ENCODE measurements around the gene PTPRK. TPM values are rescaled to one million over a fixed set of nuclear protein-coding genes. Genes with fewer than 3 reads are reported as not detected.

Gene PTPRK
- total and polyA plus RNA-seq, 2 experiments from 2014 or later, result 26.9 to 56.4 TPM

DNA sequence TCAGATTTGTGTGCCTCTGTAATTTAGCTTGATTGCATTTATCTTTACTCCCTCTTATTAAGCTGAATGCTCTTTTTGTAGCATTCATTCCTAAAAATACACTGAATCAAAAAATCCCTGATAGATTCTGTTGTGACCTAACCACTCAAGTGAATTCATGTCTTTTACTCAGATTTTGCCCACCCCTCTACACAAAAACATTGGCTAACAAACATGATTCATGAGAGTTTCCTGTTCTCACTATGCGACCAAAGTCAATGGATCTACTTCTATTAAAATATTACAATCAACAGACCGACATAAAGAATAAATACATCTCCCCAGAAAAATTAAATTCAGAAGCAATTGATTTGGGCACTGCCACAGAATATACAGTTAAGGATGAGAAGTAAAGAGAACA, 520.0 kb downstream of the PTPRK start (continued):
- TF ChIP-seq, protein P1, sequence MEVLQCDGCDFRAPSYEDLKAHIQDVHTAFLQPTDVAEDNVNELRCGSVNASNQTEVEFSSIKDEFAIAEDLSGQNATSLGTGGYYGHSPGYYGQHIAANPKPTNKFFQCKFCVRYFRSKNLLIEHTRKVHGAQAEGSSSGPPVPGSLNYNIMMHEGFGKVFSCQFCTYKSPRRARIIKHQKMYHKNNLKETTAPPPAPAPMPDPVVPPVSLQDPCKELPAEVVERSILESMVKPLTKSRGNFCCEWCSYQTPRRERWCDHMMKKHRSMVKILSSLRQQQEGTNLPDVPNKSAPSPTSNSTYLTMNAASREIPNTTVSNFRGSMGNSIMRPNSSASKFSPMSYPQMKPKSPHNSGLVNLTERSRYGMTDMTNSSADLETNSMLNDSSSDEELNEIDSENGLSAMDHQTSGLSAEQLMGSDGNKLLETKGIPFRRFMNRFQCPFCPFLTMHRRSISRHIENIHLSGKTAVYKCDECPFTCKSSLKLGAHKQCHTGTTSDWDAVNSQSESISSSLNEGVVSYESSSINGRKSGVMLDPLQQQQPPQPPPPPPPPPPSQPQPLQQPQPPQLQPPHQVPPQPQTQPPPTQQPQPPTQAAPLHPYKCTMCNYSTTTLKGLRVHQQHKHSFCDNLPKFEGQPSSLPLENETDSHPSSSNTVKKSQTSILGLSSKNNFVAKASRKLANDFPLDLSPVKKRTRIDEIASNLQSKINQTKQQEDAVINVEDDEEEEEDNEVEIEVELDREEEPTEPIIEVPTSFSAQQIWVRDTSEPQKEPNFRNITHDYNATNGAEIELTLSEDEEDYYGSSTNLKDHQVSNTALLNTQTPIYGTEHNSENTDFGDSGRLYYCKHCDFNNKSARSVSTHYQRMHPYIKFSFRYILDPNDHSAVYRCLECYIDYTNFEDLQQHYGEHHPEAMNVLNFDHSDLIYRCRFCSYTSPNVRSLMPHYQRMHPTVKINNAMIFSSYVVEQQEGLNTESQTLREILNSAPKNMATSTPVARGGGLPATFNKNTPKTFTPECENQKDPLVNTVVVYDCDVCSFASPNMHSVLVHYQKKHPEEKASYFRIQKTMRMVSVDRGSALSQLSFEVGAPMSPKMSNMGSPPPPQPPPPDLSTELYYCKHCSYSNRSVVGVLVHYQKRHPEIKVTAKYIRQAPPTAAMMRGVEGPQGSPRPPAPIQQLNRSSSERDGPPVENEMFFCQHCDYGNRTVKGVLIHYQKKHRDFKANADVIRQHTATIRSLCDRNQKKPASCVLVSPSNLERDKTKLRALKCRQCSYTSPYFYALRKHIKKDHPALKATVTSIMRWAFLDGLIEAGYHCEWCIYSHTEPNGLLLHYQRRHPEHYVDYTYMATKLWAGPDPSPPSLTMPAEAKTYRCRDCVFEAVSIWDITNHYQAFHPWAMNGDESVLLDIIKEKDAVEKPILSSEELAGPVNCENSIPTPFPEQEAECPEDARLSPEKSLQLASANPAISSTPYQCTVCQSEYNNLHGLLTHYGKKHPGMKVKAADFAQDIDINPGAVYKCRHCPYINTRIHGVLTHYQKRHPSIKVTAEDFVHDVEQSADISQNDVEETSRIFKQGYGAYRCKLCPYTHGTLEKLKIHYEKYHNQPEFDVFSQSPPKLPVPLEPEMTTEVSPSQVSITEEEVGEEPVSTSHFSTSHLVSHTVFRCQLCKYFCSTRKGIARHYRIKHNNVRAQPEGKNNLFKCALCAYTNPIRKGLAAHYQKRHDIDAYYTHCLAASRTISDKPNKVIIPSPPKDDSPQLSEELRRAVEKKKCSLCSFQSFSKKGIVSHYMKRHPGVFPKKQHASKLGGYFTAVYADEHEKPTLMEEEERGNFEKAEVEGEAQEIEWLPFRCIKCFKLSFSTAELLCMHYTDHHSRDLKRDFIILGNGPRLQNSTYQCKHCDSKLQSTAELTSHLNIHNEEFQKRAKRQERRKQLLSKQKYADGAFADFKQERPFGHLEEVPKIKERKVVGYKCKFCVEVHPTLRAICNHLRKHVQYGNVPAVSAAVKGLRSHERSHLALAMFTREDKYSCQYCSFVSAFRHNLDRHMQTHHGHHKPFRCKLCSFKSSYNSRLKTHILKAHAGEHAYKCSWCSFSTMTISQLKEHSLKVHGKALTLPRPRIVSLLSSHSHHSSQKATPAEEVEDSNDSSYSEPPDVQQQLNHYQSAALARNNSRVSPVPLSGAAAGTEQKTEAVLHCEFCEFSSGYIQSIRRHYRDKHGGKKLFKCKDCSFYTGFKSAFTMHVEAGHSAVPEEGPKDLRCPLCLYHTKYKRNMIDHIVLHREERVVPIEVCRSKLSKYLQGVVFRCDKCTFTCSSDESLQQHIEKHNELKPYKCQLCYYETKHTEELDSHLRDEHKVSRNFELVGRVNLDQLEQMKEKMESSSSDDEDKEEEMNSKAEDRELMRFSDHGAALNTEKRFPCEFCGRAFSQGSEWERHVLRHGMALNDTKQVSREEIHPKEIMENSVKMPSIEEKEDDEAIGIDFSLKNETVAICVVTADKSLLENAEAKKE (CRISPR knock-in tag; IDR thresholded peaks at IDR 0.05), result no peak
- TF ChIP-seq NANOG (IDR thresholded peaks at IDR 0.05; ENCODE audit: borderline replicate concordance) (no peak), STAT1 (IDR thresholded peaks at IDR 0.05; ENCODE audit: unreplicated experiment) (no peak), ZNF114 (CRISPR knock-in tag; IDR thresholded peaks at IDR 0.05) (no peak), EZH2phosphoT487 (IDR thresholded peaks at IDR 0.05; ENCODE audit: unreplicated experiment) (no peak), POLR2AphosphoS5 (IDR thresholded peaks at IDR 0.05; ENCODE audit: low read depth) (no peak), ZNF331 (CRISPR knock-in tag; IDR thresholded peaks at IDR 0.05; ENCODE audit: low read depth) (no peak), CREB1 (CRISPR knock-in tag; IDR thresholded peaks at IDR 0.05; ENCODE audit: low read depth) (no peak)
- TF ChIP-seq, protein P2, sequence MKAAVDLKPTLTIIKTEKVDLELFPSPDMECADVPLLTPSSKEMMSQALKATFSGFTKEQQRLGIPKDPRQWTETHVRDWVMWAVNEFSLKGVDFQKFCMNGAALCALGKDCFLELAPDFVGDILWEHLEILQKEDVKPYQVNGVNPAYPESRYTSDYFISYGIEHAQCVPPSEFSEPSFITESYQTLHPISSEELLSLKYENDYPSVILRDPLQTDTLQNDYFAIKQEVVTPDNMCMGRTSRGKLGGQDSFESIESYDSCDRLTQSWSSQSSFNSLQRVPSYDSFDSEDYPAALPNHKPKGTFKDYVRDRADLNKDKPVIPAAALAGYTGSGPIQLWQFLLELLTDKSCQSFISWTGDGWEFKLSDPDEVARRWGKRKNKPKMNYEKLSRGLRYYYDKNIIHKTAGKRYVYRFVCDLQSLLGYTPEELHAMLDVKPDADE (IDR thresholded peaks at IDR 0.05), result no peak
- TF ChIP-seq, protein P3, sequence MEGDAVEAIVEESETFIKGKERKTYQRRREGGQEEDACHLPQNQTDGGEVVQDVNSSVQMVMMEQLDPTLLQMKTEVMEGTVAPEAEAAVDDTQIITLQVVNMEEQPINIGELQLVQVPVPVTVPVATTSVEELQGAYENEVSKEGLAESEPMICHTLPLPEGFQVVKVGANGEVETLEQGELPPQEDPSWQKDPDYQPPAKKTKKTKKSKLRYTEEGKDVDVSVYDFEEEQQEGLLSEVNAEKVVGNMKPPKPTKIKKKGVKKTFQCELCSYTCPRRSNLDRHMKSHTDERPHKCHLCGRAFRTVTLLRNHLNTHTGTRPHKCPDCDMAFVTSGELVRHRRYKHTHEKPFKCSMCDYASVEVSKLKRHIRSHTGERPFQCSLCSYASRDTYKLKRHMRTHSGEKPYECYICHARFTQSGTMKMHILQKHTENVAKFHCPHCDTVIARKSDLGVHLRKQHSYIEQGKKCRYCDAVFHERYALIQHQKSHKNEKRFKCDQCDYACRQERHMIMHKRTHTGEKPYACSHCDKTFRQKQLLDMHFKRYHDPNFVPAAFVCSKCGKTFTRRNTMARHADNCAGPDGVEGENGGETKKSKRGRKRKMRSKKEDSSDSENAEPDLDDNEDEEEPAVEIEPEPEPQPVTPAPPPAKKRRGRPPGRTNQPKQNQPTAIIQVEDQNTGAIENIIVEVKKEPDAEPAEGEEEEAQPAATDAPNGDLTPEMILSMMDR (conservative IDR thresholded peaks at IDR 0.05; ENCODE audit: low read depth in 2 of 2), result no peak
